Measurements from ENCODE around the gene CALML3. TPM values are rescaled to one million over a fixed set of nuclear protein-coding genes. Genes with fewer than 3 reads are reported as not detected.
A peak's percentile ranks its signal among the peaks of the same experiment; 100 is the strongest.

CALML3 gene
- total RNA-seq, 1 donor = not detected

- Histone ChIP-seq H3K4me2 (ENCODE audit: insufficient read depth, low read length) (peak overlapping the region; percentile 46), H3K79me2 (ENCODE audit: insufficient read depth, low read length) (no peaks in the 10 kb centered on the region), H4K20me1 (ENCODE audit: insufficient read depth, low read length) (no peaks in the 10 kb centered on the region), H3K27ac (ENCODE audit: low read depth, low read length) (peak overlapping the region; percentile 65), H3K4me1 (ENCODE audit: insufficient read depth, low read length) (peaks cover 12% of the 10 kb centered on the region), H3K36me3 (ENCODE audit: insufficient read depth, low read length) (no peaks in the 10 kb centered on the region), H3K27me3 (ENCODE audit: insufficient read depth, low read length) (no peaks in the 10 kb centered on the region), H3K9me3 (ENCODE audit: low read depth, low read length) (no peaks in the 10 kb centered on the region), H3K4me3 (ENCODE audit: insufficient read depth, low read length) (peak overlapping the region; percentile 39), H2AFZ (ENCODE audit: low read length) (peak overlapping the region; percentile 69)
- no peak for TF ChIP-seq CTCF (IDR thresholded peaks at IDR 0.05; ENCODE audit: extremely low read depth, low read depth, low read length)
- DNase-seq (ENCODE audit: insufficient read length, low spot score, missing footprints) = peak; percentile 98
Measured at GRCh38 chr10:5575482-5576153, 50.9 kb downstream of the CALML3 start.

GRCh38 chr10:5576154-5576748, 51.5 kb downstream of the CALML3 start:
- Histone ChIP-seq H3K79me2 (ENCODE audit: insufficient read depth, low read length) (no peaks in the 10 kb centered on the region), H3K4me1 (ENCODE audit: insufficient read depth, low read length) (peaks cover 12% of the 10 kb centered on the region), H3K9me3 (ENCODE audit: low read depth, low read length) (no peaks in the 10 kb centered on the region), H3K36me3 (ENCODE audit: insufficient read depth, low read length) (no peaks in the 10 kb centered on the region), H3K4me2 (ENCODE audit: insufficient read depth, low read length) (no peak overlapping the region), H2AFZ (ENCODE audit: low read length) (no peak overlapping the region), H3K27me3 (ENCODE audit: insufficient read depth, low read length) (no peaks in the 10 kb centered on the region), H3K27ac (ENCODE audit: low read depth, low read length) (no peak overlapping the region), H3K4me3 (ENCODE audit: insufficient read depth, low read length) (no peak overlapping the region), H4K20me1 (ENCODE audit: insufficient read depth, low read length) (no peaks in the 10 kb centered on the region)
- DNase-seq (ENCODE audit: insufficient read length, low spot score, missing footprints) = no peak
- TF ChIP-seq CTCF (IDR thresholded peaks at IDR 0.05; ENCODE audit: extremely low read depth, low read depth, low read length) = no peak

Other genes starting within 250 kb of the CALML3 start
- not detected in 2 replicates for gene UCN3, start 160.0 kb upstream of the CALML3 start, total RNA-seq
- gene TUBAL3, start 120.1 kb upstream of the CALML3 start, total RNA-seq = not detected in 2 replicates
- gene NET1, start 112.4 kb upstream of the CALML3 start, total RNA-seq = 51.0 and 74.0 TPM in 2 replicates
- gene CALML5, start 25.4 kb upstream of the CALML3 start, total RNA-seq = not detected in 2 replicates
- gene ASB13, start 141.6 kb downstream of the CALML3 start, total RNA-seq = 14.8 and 16.2 TPM in 2 replicates
- gene TASOR2, start 159.9 kb downstream of the CALML3 start, total RNA-seq = 92.8 and 97.4 TPM in 2 replicates

Measured in osteoblast (primary cell).